ENCODE measurements around the gene ITGA11. TPM values are rescaled to one million over a fixed set of nuclear protein-coding genes. Genes with fewer than 3 reads are reported as not detected.
"Not testable (repeated sequence)": the region's sequence is repeated elsewhere in the genome, so short reads cannot be mapped to it uniquely, and the experiment has no call there.

Gene ITGA11
- total RNA-seq, 1 experiment from 2014 or later: 54.7 TPM

- no peak for DNase-seq (ENCODE audit: low read depth)
These were observed 20.7 kb downstream of the ITGA11 start for GRCh38 chr15:68411343-68411675.

- DNase-seq (ENCODE audit: low read depth): no peak
These were observed 21.3 kb downstream of the ITGA11 start for GRCh38 chr15:68410466-68411342.

GRCh38 chr15:68409736-68410370, 22.1 kb downstream of the ITGA11 start:
- no peak for DNase-seq (ENCODE audit: low read depth)

GRCh38 chr15:68408971-68409370, 23.0 kb downstream of the ITGA11 start:
- DNase-seq (ENCODE audit: low read depth): no peak

GRCh38 chr15:68407886-68408881, 23.8 kb downstream of the ITGA11 start:
- DNase-seq (ENCODE audit: low read depth): no peak

- no peak for DNase-seq (ENCODE audit: low read depth)
These were observed 24.6 kb downstream of the ITGA11 start for GRCh38 chr15:68407141-68407885.

- DNase-seq (ENCODE audit: low read depth): no peak
These were observed 26.3 kb downstream of the ITGA11 start for GRCh38 chr15:68405378-68406250.

- DNase-seq (ENCODE audit: low read depth): no peak
These were observed 27.7 kb downstream of the ITGA11 start for GRCh38 chr15:68404056-68404798.

GRCh38 chr15:68403161-68403941, 28.6 kb downstream of the ITGA11 start:
- no peak for DNase-seq (ENCODE audit: low read depth)

GRCh38 chr15:68402432-68403160, 29.4 kb downstream of the ITGA11 start:
- no peak for DNase-seq (ENCODE audit: low read depth)

- peak; percentile 55 for DNase-seq (ENCODE audit: low read depth)
These were observed 30.2 kb downstream of the ITGA11 start for GRCh38 chr15:68401496-68402431.

- peak; percentile 50 for DNase-seq (ENCODE audit: low read depth)
These were observed 31.9 kb downstream of the ITGA11 start for GRCh38 chr15:68400066-68400456.

GRCh38 chr15:68399096-68400065, 32.6 kb downstream of the ITGA11 start:
- DNase-seq (ENCODE audit: low read depth): peak; percentile 67

- DNase-seq (ENCODE audit: low read depth): not testable (repeated sequence)
These were observed 34.0 kb downstream of the ITGA11 start for GRCh38 chr15:68397999-68398398.

- DNase-seq (ENCODE audit: low read depth): no peak
These were observed 35.9 kb downstream of the ITGA11 start for GRCh38 chr15:68396068-68396467.

- no peak for DNase-seq (ENCODE audit: low read depth)
These were observed 40.8 kb downstream of the ITGA11 start for GRCh38 chr15:68391121-68391520.
